Esophagus muscularis mucosa (tissue), 4 donors: ENCODE data around the gene HECTD4. TPM values are rescaled to one million over a fixed set of nuclear protein-coding genes. Genes with fewer than 3 reads are reported as not detected.

Experiments used
- DNase-seq: peaks from one replicate; pipeline ENCODE4 v3.0.0-alpha.2; 2017; ENCODE audit errors: extremely low spot score
- H3K27ac ChIP-seq, 4 donors: fragments of 200-600 bp; sonication (generic); replicated peaks in 1 of 4; 1 replicate in 3 of 4; 2 replicates in 1 of 4; pipeline ENCODE4 v1.5.1; 2016 to 2019; ENCODE audit warnings: mild to moderate bottlenecking in 1 of 4
- H3K27me3 ChIP-seq, 4 donors: fragments of 200-600 bp; sonication (generic); one replicate each; pipeline versions ENCODE4 v1.5.1 to v1.6.0; 2016 to 2019
- H3K36me3 ChIP-seq, 4 donors: fragments of 200-600 bp; sonication (generic); one replicate each; pipeline ENCODE4 v1.5.1; 2016 to 2019
- H3K4me1 ChIP-seq, 4 donors: fragments of 200-600 bp; sonication (generic); one replicate each; pipeline ENCODE4 v1.5.1; 2016 to 2019
- H3K4me3 ChIP-seq, 4 donors: fragments of 200-600 bp; sonication (generic); 1 replicate in 2 of 4; 2 replicates in 2 of 4; pipeline ENCODE4 v1.5.1; 2016 to 2019; ENCODE audit warnings: mild to moderate bottlenecking in 4 of 4, moderate library complexity in 1 of 4
- H3K9me3 ChIP-seq, 4 donors: fragments of 200-600 bp; sonication (generic); 1 replicate in 3 of 4; 2 replicates in 1 of 4; pipeline ENCODE4 v1.5.1; 2016 to 2019
- EP300 ChIP-seq: sonication (generic); formaldehyde crosslinking; IDR thresholded peaks from one replicate; pipeline ENCODE4 v1.6.1; 2017; ENCODE audit warnings: antibody characterized with exemption
- POLR2A ChIP-seq: fragments of 450-650 bp; IDR thresholded peaks from one replicate; pipeline ENCODE4 v1.6.1; 2017; ENCODE audit warnings: antibody characterized with exemption, moderate library complexity, mild to moderate bottlenecking, low read depth
- POLR2AphosphoS5 ChIP-seq, 2 donors: sonication (generic); formaldehyde crosslinking; IDR thresholded peaks; one replicate each; pipeline ENCODE4 v1.6.1; 2017; ENCODE audit warnings: antibody characterized with exemption in 2 of 2
- WGBS: methylation state at CpG from one replicate; pipeline ENCODE4 v1.1.5; 2018; 5-methylcytosine and 5-hydroxymethylcytosine counted together
- intact Hi-C: fragments of 100-400 bp; cut with DNase I; formaldehyde crosslinking; loops from one replicate; pipeline ENCODE4 v1.15.1; 2023
- total RNA-seq, 4 donors: library from RNA; depleted of rRNA; stranded (reverse); fragments of >200 nt; gene quantifications; one replicate each; pipeline versions ENCODE4 v1.1.0 to v1.2.1, GENCODE V29; 2016
- TF ChIP-seq, protein P1 (sequence below), 3 experiments: fragments of 200-600 bp in 2 of 3; fragments of 450-650 bp in 1 of 3; sonication (generic) in 2 of 3; IDR thresholded peaks; one replicate each; pipeline ENCODE4 v1.5.1; 2017 to 2019; ENCODE audit warnings: antibody characterized with exemption in 3 of 3, mild to moderate bottlenecking in 2 of 3, moderate library complexity in 1 of 3

HECTD4 gene
- total RNA-seq, 4 donors from 2014 or later, result 27.3 to 59.3 (median 44.9) TPM

- WGBS, result 78% methylated on average over 11 of the region's 11 CpGs
- intact Hi-C loops, result no loop called here
- Histone ChIP-seq H3K4me1 (peaks cover 0 to 1% (median under 1%) of the 10 kb centered on the region in 4 donors), H3K36me3 (peaks cover 51 to 99% (median 81%) of the 10 kb centered on the region in 4 donors), H3K27me3 (no peaks in the 10 kb centered on the region), H3K27ac (no peak overlapping the region), H3K4me3 (no peak overlapping the region), H3K9me3 (no peaks in the 10 kb centered on the region)
- DNase-seq, result no peak
- no peak for TF ChIP-seq POLR2AphosphoS5 (IDR thresholded peaks at IDR 0.05)
- TF ChIP-seq, protein P1, sequence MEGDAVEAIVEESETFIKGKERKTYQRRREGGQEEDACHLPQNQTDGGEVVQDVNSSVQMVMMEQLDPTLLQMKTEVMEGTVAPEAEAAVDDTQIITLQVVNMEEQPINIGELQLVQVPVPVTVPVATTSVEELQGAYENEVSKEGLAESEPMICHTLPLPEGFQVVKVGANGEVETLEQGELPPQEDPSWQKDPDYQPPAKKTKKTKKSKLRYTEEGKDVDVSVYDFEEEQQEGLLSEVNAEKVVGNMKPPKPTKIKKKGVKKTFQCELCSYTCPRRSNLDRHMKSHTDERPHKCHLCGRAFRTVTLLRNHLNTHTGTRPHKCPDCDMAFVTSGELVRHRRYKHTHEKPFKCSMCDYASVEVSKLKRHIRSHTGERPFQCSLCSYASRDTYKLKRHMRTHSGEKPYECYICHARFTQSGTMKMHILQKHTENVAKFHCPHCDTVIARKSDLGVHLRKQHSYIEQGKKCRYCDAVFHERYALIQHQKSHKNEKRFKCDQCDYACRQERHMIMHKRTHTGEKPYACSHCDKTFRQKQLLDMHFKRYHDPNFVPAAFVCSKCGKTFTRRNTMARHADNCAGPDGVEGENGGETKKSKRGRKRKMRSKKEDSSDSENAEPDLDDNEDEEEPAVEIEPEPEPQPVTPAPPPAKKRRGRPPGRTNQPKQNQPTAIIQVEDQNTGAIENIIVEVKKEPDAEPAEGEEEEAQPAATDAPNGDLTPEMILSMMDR (IDR thresholded peaks at IDR 0.05), result no peak
- no peak for TF ChIP-seq EP300
- no peak for TF ChIP-seq POLR2A
Measured at GRCh38 chr12:112176321-112177010, 205.8 kb downstream of the HECTD4 start.

DNA sequence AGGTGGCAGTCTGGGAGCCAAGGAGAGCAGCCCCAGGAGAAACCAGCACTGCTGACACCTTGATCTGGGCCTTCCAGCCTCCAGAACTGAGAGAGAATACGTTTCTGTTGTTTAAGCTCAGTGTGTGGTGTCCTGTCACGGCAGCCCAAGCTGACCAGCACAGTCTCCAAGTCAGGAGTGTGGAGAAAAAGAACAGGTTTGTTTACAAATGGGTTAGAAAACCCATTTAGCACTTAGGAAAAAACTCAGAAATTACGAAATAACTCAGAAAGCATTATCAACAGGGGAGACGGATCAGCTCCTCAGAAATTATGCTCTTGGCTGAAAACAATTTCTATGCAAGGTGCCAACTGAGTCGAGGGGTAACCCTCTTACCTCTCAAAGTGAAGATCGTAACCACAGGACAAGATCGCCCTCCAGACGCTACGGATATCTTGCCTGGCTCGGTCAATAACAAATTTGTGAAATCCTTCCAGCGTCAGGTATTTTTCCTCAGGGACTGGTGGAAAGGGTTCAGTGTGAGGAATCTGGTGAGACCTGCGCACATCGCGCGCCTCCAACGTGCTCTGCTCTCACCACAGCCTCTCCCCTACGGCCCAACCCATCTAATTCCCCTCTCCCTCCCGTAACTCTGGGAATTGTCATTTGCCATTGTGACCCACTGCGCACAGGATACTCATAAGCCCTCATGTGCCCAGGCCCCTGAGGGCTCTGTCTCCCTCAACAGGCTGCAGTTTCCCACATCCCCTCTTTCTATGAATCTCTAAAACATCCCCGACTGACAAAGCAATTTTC, 206.7 kb downstream of the HECTD4 start:
- WGBS, result 91% methylated on average over 20 of the region's 20 CpGs
- Histone ChIP-seq H3K4me1 (no peaks in the 10 kb centered on the region), H3K27me3 (no peaks in the 10 kb centered on the region), H3K36me3 (peaks cover 51 to 99% (median 86%) of the 10 kb centered on the region in 4 donors), H3K9me3 (no peaks in the 10 kb centered on the region), H3K4me3 (no peak overlapping the region), H3K27ac (no peak overlapping the region)
- TF ChIP-seq POLR2AphosphoS5 (IDR thresholded peaks at IDR 0.05), result no peak
- TF ChIP-seq, protein P1 (IDR thresholded peaks at IDR 0.05), result no peak
- intact Hi-C loops, result no loop called here
- no peak for DNase-seq

DNA sequence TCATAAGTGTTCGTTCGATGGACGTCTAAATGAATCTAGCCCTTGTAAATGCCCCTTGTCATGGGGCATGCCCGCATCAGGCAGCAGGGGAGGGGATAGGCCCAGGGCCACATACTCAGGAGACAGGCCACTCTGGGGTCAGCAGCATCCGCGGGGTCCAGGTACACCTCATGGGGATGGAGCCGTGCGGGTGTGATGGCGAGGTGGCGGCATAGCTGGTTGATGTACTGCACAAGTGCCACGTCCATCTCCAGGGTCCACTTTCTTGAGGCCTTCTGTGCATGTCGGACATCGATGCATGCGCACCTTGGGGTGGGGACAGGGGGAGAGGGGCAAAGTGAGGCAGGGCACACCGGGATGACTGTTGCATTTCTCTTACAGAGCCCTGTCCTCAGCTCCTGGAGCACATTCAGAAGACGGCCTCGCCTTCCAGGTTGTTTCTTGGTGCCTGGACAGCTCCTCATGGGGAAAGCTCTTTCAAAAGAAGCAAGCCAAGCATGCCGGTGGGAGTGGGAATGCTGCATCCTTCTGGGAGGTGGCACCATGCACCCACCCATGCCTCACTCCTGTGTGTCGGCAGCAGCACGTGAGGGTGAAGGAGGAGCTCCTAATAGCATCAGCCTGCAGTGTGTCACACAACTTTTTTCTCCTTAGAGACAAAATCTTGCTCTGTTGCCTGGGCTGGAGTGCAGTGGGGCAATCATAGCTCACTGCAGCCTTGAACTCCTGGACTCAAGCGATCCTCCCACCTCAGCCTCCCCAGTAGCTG, 209.5 kb downstream of the HECTD4 start:
- Histone ChIP-seq H3K4me3 (no peak overlapping the region), H3K27me3 (no peaks in the 10 kb centered on the region), H3K36me3 (peaks cover 34 to 99% (median 82%) of the 10 kb centered on the region in 4 donors), H3K27ac (no peak overlapping the region), H3K4me1 (no peaks in the 10 kb centered on the region), H3K9me3 (no peaks in the 10 kb centered on the region)
- intact Hi-C loops, result no loop called here
- no peak for TF ChIP-seq POLR2AphosphoS5 (IDR thresholded peaks at IDR 0.05)
- TF ChIP-seq POLR2A, result no peak
- TF ChIP-seq, protein P1 (IDR thresholded peaks at IDR 0.05), result no peak
- no peak for TF ChIP-seq EP300
- no peak for DNase-seq
- WGBS, result 99% methylated on average over 15 of the region's 21 CpGs

GRCh38 chr12:112170971-112171596, 211.1 kb downstream of the HECTD4 start:
- Histone ChIP-seq H3K4me3 (no peak overlapping the region), H3K27ac (no peak overlapping the region), H3K36me3 (peaks cover 26 to 100% (median 74%) of the 10 kb centered on the region in 4 donors), H3K9me3 (no peaks in the 10 kb centered on the region), H3K4me1 (no peaks in the 10 kb centered on the region), H3K27me3 (no peaks in the 10 kb centered on the region)
- TF ChIP-seq, protein P1 (IDR thresholded peaks at IDR 0.05), result no peak
- no peak for TF ChIP-seq POLR2AphosphoS5 (IDR thresholded peaks at IDR 0.05)
- no peak for TF ChIP-seq EP300
- no peak for TF ChIP-seq POLR2A
- intact Hi-C loops, result no loop called here
- DNase-seq, result no peak
- 89% methylated on average over 16 of the region's 17 CpGs for WGBS
